C4-2B (cell line): ENCODE data around the gene SUFU.

Experiments
- H3K27ac ChIP-seq: fragments of 450-650 bp; 2 replicates; pipeline ENCODE4 v1.5.1; 2017
- CTCF ChIP-seq: fragments of 450-650 bp; conservative IDR thresholded peaks from 2 replicates; pipeline ENCODE4 v1.5.1; 2017; ENCODE audit warnings: mild to moderate bottlenecking
- ZFX ChIP-seq: fragments of 450-650 bp; IDR thresholded peaks from 2 replicates; pipeline ENCODE4 v1.6.1; 2017

SUFU gene

GRCh38 chr10:102643336-102644065 is 139.7 kb downstream of the SUFU start:
- TF ChIP-seq CTCF (no peak), ZFX (no peak)
- peak overlapping the region; percentile 97 for H3K27ac ChIP-seq

- TF ChIP-seq CTCF (no peak), ZFX (no peak; the same call in 1 of the 2 replicates)
- H3K27ac ChIP-seq, result peak within 1 kb of the TSS; percentile 97
Measured at GRCh38 chr10:102644066-102644645, 140.4 kb downstream of the SUFU start, which contains the start of gene TRIM8. Gene TRIM8 (plus strand): TSS chr10:102644479. CDS start chr10:102644618, 139 bp downstream.

DNA sequence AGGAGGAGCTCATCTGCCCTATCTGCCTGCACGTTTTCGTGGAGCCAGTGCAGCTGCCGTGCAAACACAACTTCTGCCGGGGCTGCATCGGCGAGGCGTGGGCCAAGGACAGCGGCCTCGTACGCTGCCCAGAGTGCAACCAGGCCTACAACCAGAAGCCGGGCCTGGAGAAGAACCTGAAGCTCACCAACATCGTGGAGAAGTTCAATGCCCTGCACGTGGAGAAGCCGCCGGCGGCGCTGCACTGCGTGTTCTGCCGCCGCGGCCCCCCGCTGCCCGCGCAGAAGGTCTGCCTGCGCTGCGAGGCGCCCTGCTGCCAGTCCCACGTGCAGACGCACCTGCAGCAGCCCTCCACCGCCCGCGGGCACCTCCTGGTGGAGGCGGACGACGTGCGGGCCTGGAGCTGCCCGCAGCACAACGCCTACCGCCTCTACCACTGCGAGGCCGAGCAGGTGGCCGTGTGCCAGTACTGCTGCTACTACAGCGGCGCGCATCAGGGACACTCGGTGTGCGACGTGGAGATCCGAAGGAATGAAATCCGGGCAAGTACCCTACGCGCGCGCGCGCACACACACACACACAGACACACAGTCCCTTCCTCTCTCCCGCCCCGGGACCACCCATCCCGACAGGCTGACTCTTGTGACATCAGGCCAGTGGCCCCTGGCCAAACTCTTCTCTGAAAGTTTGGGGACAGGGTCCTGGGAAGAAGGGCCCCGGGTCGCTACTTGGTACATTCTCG is 141.0 kb downstream of the SUFU start:
- peak; percentile 87 for TF ChIP-seq ZFX
- peak; percentile 88 for TF ChIP-seq CTCF
- H3K27ac ChIP-seq, result peak overlapping the region; percentile 97

GRCh38 chr10:102645388-102645740 is 141.6 kb downstream of the SUFU start:
- no peak for TF ChIP-seq ZFX
- TF ChIP-seq CTCF, result no peak
- H3K27ac ChIP-seq, result peak overlapping the region; percentile 97

DNA sequence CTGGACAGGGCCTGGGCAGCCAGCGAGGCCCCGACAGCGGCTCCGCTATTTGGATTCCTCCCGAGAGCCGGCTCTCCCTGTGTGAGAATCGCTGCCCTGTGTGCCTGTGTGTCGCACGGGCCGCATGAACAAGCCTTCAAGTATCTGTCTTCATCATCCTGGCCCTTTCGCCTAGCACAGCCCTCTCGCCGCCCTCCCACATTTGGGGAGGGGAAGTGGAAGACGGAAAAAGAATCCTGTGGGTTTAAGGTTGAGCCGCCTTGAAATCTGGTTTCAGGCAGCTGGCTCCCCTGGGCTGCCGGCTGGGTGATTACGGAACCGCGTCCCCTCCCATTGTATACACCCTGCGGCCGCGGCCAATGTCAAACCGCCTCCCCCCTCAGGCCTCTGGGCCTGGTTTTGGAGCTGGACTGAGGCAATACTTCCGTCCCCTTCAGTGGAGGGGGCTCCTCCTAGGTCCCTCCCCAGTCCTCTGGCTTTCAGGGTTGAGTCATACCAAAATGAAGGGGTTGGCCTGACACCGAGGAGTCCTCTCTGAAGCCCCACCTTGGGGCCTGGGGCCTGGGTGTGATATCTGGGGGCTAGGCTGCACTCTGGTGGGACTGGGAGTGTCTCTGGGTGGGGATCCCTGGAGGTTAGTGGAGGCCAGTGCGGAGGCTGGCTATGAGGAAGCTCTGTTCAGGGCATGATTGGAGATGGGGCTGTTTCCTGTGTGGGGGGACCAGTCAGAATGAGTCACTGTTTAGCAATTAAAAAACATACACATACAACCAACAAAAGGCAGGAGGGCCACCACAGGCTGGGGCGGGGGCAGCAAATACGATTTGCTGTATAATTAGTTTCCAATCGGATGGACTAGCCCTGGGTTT is 142.2 kb downstream of the SUFU start:
- H3K27ac ChIP-seq, result peak overlapping the region; percentile 97
- TF ChIP-seq CTCF, result no peak
- 0 out of 2 replicates have a peak, but pooled peaks have one; percentile 9 for TF ChIP-seq ZFX

GRCh38 chr10:102646610-102647442 is 143.1 kb downstream of the SUFU start:
- TF ChIP-seq ZFX, result no peak
- TF ChIP-seq CTCF, result no peak
- peak overlapping the region; percentile 97 for H3K27ac ChIP-seq
